GM18498 (cell line): Measurements from ENCODE around the gene FAM53B.

Source experiments
- ATAC-seq: cut with Tn5 transposase; IDR thresholded peaks from one replicate; pipeline ENCODE4 v1.9.1; 2021; ENCODE audit warnings: mild to moderate bottlenecking, moderate library complexity; ENCODE audit not compliant: unreplicated experiment

The FAM53B gene

GRCh38 chr10:124698545-124699469, 45.4 kb downstream of the FAM53B start:
- ATAC-seq, result no peak

GRCh38 chr10:124697837-124698544, 46.2 kb downstream of the FAM53B start:
- no peak for ATAC-seq

GRCh38 chr10:124697443-124697836, 46.7 kb downstream of the FAM53B start:
- no peak for ATAC-seq

GRCh38 chr10:124696446-124697392, 47.5 kb downstream of the FAM53B start:
- peak; percentile 70 for ATAC-seq

- no peak for ATAC-seq
Measured at GRCh38 chr10:124695259-124695658, 48.9 kb downstream of the FAM53B start.

- ATAC-seq, result no peak
Measured at GRCh38 chr10:124694481-124695220, 49.5 kb downstream of the FAM53B start.

GRCh38 chr10:124693801-124694416, 50.3 kb downstream of the FAM53B start:
- no peak for ATAC-seq

GRCh38 chr10:124693396-124693795, 50.8 kb downstream of the FAM53B start:
- no peak for ATAC-seq

- ATAC-seq, result no peak
Measured at GRCh38 chr10:124692100-124692446, 52.1 kb downstream of the FAM53B start.

- ATAC-seq, result no peak
Measured at GRCh38 chr10:124691421-124692099, 52.6 kb downstream of the FAM53B start.

- ATAC-seq, result no peak
Measured at GRCh38 chr10:124691002-124691401, 53.2 kb downstream of the FAM53B start.

- ATAC-seq, result no peak
Measured at GRCh38 chr10:124689911-124690498, 54.2 kb downstream of the FAM53B start.

GRCh38 chr10:124688889-124689670, 55.1 kb downstream of the FAM53B start:
- peak; percentile 93 for ATAC-seq

- peak; percentile 8 for ATAC-seq
Measured at GRCh38 chr10:124688386-124688785, 55.8 kb downstream of the FAM53B start.

- ATAC-seq, result no peak
Measured at GRCh38 chr10:124686707-124687376, 57.3 kb downstream of the FAM53B start.

- ATAC-seq, result no peak
Measured at GRCh38 chr10:124685261-124685660, 58.9 kb downstream of the FAM53B start.

GRCh38 chr10:124683814-124684213, 60.4 kb downstream of the FAM53B start:
- no peak for ATAC-seq
